ENCODE results near the gene TUBB2B. TPM values are rescaled to one million over a fixed set of nuclear protein-coding genes. Genes with fewer than 3 reads are reported as not detected.

TUBB2B gene
- total and polyA plus RNA-seq, 9 of the 15 experiments (the other 6 are each of a cell fraction or from before 2014, with no cell fraction given), result 0.11 to 9.7 (median 4.6) TPM

GRCh38 chr6:3208098-3208774, 19.2 kb downstream of the TUBB2B start (continued):
- TF ChIP-seq, protein P1, sequence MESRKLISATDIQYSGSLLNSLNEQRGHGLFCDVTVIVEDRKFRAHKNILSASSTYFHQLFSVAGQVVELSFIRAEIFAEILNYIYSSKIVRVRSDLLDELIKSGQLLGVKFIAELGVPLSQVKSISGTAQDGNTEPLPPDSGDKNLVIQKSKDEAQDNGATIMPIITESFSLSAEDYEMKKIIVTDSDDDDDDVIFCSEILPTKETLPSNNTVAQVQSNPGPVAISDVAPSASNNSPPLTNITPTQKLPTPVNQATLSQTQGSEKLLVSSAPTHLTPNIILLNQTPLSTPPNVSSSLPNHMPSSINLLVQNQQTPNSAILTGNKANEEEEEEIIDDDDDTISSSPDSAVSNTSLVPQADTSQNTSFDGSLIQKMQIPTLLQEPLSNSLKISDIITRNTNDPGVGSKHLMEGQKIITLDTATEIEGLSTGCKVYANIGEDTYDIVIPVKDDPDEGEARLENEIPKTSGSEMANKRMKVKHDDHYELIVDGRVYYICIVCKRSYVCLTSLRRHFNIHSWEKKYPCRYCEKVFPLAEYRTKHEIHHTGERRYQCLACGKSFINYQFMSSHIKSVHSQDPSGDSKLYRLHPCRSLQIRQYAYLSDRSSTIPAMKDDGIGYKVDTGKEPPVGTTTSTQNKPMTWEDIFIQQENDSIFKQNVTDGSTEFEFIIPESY (CRISPR knock-in tag; IDR thresholded peaks at IDR 0.05), result peak; percentile 73; the same call in 1 of the 2 replicates
- no peak for TF ChIP-seq CHCHD3 (CRISPR knock-in tag; IDR thresholded peaks at IDR 0.05)

DNA sequence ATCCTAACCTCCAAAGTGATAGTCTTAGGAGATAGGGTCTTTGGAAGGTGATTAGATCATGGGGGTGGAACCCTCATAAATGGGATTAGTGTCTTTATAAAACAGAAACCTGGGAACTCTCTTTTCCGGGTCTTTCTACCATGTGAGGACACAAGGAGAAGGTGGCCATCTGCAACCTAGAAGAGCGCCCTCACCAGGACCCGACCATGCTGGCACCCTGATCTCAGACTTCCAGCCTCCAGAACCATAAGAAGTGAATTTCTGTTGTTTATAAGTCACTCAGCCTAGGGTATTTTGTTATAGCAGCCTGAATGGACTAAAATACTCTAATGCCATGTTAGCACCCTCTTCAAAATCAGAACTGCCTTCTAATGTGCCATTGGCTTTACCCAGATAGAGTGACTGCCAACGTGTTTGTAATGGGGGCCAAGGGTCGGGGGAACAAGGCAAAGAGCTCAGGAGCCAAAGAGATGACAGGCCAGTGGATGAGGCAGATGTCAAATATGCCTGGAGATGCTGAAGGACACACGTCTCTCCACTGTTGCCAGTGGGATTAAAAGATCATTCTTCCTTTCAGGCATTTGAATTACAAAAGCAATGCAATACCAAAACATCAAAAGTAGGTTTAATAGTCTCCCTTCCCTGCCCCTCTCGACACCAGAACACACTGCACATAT, 21.0 kb downstream of the TUBB2B start:
- no peak overlapping the region for H2AFZ ChIP-seq (ENCODE audit: low read depth, low read length)
- no peak overlapping the region for H3K4me2 ChIP-seq (ENCODE audit: insufficient read depth, low read length)
- no TSS peak for BruUV-seq (replicated peaks)
- no peak overlapping the region for H3K9ac ChIP-seq (ENCODE audit: insufficient read depth in 1 of 2, low read depth in 2 of 2, low read length in 2 of 2)
- H4K20me1 ChIP-seq (replicated peaks; ENCODE audit: control insufficient read depth, insufficient read depth, low read length), result no peaks in the 10 kb centered on the region
- H3K79me2 ChIP-seq (ENCODE audit: control insufficient read depth, insufficient read depth, low read length), result no peaks in the 10 kb centered on the region
- no peaks in the 10 kb centered on the region for H3K27me3 ChIP-seq (ENCODE audit: control insufficient read depth in 2 of 2, insufficient read depth in 2 of 2, low read length in 2 of 2)
- no peaks in the 10 kb centered on the region for H3K36me3 ChIP-seq (ENCODE audit: control insufficient read depth, insufficient read depth, low read length)
- DNase-seq (ENCODE audit: extremely low read depth in 1 of 4, low spot score in 3 of 4) (no peak), FAIRE-seq (no peak), ATAC-seq (no peak)
- ChIA-PET CTCF (ENCODE audit: low intra/inter-chr PET ratio) (no interaction called here), POLR2A (interaction anchor here (4.3 kb wide), 1 partner anchor 48 kb away, joined by 15 read pairs; the partner anchor contains the start of gene TUBB2A)
- H3K4me3 ChIP-seq, result no peak overlapping the region
- H3K27ac ChIP-seq (ENCODE audit: extremely low read depth, low read depth, low read length), result no peak overlapping the region
- intact Hi-C loops (cut with micrococcal nuclease), result loop anchor here (5.0 kb wide), 2 partner anchors 46 to 139 kb away; partner anchors contain the start of gene RIPK1
- 65% methylated on average over 7 of the region's 7 CpGs for WGBS (ENCODE audit: insufficient coverage, low coverage, missing lambda C conversion rate)
- in situ Hi-C loops (cut with MboI), result no loop called here
- H3K9me1 ChIP-seq (ENCODE audit: control insufficient read depth, insufficient read depth, low read length), result no peaks in the 10 kb centered on the region
- H3K4me1 ChIP-seq (replicated peaks in 1 of 2; ENCODE audit: control insufficient read depth in 2 of 2, insufficient read depth in 2 of 2, low read length in 2 of 2), result peaks cover 33 to 39% of the 10 kb centered on the region in 2 experiments
- H3K9me3 ChIP-seq (replicated peaks; ENCODE audit: control insufficient read depth, insufficient read depth, low read depth, low read length), result peaks cover 2% of the 10 kb centered on the region; the same call in 1 of the 2 replicates
- peak in 2 of 3 experiments; percentile 28 to 38; a peak in 3 of 6 replicates for TF ChIP-seq CTCF (IDR thresholded peaks at IDR 0.05 in 2 of 3, conservative IDR thresholded peaks at IDR 0.05 in 1 of 3; ENCODE audit: insufficient read depth in 2 of 3, low read depth in 1 of 3, low read length in 3 of 3)
